NCI-H1417 treated with DMSO at 0.1 percent for 48 hours (cell line): ENCODE measurements around the gene CACNA1B.

ENCODE experiments used
- DNase-seq: peaks from one replicate; lab custom pipeline; 2025; lab: John Stamatoyannopoulos, UW

CACNA1B gene

DNA sequence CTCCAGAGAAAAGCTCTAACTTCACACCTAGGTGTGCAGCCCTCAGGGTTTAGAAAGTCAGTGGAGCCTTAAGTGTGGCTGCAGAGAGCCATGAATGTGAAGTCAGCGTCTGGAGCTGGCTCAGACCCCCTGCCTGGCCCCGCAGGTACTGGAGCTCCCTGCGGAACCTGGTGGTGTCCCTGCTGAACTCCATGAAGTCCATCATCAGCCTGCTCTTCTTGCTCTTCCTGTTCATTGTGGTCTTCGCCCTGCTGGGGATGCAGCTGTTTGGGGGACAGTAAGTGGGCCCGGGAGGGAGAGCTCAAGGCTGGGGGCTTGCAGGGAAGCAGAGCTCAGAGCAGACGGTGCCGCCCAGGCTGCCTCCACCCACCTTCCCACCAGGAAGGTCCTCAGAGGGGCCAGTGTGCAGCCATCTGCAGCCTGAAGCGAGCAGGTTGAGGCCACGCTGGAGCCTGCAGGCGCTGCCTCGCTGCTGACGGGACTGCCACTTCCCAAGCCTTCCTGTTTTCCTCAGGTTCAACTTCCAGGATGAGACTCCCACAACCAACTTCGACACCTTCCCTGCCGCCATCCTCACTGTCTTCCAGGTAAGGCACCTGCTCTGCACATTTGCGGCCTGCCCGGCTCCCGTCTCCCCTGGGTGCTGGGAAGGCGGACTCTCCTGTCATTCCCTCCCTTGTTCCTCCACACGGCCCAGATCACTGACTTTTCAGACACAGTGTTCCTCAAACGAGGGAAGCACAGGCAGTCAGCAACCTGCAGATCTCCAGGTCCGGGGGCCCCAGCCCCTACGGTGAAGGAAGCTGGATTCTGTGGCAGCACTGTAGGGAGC lies 108.9 kb downstream of the CACNA1B start:
- no peak for DNase-seq

DNA sequence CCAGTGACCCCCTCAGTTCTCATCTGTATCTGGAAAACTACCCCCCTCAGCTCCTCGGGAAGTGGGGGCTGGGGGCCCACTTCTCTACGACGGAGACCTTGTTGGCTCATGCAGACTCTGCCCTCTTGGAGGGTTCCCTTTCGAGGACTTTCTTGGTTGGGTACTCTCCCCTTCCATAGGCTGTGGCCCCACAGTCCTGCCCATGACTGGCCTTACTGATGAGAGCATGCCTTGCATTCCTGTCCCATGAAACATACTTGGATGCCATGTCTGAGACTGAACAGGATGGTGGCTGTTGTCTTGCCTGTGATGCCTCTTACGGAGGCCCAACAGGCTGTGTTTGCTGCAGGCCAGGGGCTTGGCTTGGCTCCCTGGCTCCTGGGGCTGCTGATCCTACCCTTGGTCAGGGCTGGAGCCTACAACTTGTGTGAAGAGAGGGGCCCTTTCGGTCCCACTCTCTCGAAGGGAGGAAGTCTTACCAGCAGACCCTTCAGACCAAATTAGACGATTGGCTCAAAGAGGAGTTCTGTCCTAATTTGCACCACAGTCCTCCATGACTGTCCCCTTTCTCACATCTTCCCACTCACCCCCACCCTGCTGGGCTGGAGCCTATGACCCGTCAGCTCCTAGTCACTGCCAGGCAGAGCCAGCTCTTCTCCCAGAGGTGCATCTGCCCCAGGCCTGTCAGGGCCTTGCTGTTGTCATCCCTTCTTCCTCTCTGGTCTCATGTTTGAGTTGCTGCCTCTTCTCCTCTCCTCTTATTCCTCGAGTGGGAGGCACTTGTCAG lies 109.9 kb downstream of the CACNA1B start:
- no peak for DNase-seq

DNA sequence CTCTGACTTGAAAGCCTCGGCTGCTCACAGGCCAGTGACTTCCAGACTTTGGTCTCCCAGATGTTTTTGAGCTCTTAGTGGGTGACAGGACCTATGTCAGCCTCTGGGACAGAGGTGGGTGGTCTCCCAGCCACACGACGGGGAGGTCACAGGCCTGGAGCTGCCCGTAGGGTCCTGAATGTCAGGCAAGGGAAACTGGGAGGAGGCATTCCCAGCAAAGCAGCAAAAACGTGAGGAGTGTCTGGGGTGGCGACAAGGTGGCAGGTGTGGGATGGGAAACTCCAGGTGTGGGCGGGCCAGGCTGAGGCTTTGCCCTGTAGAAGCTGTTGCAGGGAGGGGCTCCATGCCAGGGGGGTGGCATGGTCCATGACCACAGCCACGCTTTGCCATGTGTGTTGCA lies 110.5 kb downstream of the CACNA1B start:
- no peak for DNase-seq

DNA sequence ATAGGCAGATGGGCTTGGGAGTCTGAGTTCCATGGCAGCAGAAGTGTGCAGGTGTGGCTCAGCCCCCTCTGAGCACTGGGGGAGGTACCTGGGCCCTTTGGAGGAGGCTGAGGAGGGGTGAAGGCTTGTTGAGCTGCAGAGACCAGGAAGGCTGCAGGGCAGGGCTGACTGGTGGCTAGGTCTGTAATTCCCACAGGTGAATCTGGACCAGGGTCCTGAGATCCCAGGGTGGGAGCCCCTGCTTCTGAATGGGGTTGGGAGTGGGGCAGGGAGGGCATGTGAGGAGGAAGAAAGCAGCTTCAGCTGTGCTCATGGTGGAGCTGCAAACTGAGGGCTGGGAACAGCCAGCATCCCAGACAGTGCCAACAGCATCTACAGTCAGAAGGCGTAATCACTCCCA lies 111.1 kb downstream of the CACNA1B start:
- no peak for DNase-seq

DNA sequence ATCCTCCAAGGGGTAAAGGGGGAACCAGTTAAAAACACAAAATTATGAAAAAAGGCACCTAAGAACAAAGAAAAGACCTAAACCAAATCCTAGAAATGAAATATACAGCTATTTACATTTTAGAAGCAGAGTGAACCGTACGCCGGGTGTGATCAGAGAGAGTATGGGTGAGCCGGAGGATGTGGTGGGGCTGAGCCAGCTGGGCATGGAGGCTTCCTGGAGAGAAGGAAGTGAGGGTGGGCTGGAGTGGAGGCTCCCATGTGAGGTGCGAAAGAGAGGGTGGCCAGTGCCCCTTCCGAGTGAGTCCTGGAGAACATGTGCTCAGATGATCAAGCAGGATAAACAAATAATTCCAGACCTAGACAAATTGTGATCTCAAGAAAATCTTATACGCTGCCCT lies 111.6 kb downstream of the CACNA1B start:
- no peak for DNase-seq

DNA sequence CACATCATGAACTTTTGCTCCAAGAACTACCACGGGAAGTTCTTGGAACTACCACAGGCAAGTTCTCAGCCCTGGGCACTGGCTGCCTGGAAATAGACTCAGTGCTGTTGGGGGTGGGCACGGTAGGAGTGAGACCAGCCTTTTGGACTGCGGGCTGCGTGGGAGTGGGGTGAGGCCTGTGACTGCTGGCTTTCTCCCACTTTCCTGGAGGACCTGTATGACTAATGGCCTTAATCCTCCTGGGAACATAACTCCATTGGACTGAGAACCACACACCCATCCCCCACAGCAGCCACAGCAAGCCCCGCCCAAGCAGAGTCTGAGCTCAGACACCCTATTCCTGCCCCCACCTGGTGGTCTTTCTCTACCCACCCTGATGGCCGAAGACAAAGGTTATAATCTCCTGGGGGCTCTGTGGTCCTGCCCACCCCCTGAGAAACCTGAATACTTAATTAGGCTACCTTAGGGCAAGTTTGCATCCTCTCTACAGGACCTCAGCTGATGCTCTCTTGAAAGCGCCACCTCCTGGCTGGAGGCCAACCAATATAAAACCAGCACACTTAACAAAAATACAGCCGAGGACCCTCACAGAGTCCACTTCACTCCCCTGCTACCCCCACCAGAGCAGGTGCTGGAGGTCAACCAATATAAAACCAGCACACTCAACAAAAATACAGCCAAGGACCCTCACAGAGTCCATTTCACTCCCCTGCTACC lies 112.6 kb downstream of the CACNA1B start:
- no peak for DNase-seq

DNA sequence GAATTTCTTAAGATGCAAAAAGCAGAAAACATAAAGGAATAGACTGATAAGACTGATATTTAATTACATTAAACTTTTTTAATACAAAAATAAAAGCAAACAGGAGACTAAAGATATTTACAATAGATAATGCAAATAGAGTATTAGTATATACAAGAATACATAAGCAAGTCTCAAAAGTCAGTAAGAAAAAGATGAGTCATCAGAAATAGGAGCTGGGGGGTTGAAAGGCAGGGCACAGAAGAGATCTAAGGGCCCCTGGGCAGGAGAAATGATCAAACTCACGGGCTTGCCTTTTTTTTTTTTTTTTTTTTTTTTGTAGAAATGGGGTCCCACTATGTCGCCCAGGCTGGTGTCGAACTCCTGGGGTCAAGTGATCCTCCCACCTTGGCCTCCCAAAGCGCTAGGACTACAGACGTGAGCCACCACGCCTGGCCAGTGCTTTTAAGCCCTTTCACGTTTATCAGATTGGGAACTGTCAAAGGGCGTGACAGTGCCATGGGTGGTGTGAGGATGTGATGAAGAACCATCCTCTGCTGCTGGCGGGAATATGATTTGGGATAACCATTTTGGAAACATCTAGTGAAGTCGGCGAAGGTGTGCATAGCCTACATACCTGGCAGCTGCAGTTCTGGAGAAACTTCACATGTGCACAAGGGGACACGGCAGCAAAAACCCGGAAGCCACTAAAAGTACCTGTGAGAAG lies 126.1 kb downstream of the CACNA1B start:
- no peak for DNase-seq

DNA sequence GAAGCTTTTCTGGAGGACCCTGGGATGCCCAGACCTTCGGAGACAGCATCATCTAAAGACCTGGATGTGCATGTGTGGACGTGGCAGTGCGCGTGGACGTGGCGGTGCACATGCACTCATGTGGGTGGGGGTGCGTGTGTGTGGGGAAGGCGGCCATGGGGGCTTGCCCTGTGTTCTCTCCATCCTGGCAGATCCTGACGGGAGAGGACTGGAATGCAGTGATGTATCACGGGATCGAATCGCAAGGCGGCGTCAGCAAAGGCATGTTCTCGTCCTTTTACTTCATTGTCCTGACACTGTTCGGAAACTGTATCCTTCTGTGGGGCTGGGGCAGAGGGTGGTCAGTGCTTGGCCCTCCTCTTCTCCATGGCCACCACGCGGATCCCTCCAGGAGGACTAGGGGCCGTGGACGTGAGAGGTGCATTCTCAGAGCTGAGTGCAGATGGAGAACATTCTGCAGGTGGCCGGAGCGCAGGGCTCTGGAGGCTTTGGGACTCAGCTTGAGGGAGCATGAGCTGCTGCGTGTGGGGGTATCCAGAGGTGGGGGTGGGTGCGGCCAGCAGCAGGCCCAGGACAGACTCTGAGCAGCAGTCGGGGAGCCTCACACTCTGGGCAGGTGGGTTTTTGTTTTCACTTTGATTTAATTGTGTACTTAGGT lies 129.1 kb downstream of the CACNA1B start:
- DNase-seq = no peak

DNA sequence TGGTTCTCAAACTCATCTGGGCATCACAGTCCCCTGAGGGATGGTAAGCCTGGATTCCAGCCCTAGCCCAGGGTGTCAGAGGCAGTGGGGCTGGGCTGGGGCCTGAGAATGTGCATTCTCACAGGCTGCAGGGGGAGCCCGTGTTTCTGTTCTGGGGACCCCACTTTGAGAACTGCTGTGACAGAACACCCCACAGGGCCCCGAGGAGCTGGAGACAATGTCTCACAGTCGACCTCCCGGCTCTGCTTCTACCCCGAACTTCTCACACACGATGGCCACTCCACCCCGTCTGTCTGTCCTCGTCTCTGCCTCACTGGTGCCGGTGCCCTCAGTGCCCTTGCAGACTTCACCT lies 130.0 kb downstream of the CACNA1B start:
- no peak for DNase-seq

DNA sequence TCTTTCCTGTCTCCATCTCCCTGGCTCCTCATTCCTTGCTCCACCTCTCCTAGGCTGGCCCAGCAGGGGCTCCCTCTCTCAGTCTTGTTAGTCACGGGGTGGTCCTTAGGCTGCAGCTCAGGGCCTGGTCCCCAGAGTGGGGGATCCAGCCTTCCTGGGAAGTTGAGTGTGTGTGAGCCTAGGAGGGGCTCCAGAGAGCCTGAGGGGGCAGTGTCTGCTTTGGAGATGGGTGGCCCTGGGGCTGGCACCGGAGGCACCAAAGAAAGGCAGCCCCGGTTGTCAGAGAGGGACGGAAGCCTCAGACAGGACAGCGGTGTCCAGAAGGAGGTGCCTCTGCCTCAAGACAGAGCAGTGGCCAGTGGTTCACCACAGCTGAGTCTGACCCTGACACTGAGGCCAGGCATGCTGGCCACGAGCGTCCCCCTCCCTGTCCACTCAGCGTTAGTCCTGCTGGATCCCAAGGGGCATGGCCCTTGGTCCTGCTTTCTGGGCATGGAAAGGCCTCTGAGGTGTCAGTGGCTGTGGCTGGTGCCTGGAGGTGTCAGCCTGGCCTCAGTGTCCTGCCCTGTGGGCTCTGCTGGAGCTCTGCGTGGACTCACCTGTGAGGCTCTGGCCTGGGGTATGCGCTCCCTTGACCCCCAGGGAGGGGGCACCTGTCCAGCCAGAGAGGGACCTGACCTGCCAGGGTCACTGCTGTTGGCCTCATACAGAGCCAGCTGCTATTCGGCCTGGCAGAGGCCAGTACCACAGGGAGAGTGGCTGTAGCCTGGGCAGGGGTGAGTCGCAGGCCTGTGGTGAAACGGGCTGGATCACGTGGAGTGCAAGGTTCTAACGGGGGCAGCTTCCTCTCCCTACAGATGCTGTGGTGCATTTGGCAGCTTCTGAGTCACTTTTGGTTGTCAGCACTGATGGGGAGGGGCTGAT lies 130.6 kb downstream of the CACNA1B start:
- no peak for DNase-seq

DNA sequence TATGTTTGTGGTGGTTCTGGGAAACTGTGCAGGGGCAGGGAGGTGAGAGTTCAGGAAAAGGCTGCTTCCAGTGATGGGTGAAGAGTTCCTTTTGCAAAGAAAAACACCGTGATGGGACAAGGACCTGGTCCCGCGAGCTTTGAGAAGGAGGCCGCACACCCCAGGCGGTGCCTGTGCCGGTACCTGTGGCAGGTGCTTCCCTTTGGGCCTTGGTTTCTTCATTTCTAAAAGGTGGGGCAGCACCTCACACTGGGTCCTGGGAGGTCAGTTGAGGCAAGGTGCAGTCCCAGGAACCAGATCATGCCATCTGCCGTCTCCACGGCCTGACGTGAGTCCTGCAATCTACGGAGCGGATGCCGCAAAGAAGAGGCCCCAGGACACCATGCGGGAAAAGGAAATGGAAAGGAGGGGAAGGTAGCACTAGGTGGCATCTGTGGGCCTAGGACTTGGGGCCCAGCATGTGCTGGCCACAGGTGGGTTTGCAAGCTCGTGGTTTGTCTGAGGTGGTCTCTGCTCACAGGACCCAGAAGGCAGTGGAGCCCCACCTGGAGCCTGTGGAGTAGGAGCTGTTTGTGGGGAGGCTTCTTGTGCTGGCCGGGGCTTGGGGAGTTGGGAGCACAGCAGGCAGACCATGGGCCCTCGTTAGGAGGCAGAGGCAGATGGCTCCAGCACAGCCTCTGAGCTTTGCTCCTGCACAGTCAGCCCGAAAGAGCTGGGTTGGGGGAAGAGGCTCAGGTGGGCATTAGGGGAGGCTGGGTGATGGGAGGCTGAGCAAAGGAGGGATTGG lies 131.6 kb downstream of the CACNA1B start:
- DNase-seq = no peak

DNA sequence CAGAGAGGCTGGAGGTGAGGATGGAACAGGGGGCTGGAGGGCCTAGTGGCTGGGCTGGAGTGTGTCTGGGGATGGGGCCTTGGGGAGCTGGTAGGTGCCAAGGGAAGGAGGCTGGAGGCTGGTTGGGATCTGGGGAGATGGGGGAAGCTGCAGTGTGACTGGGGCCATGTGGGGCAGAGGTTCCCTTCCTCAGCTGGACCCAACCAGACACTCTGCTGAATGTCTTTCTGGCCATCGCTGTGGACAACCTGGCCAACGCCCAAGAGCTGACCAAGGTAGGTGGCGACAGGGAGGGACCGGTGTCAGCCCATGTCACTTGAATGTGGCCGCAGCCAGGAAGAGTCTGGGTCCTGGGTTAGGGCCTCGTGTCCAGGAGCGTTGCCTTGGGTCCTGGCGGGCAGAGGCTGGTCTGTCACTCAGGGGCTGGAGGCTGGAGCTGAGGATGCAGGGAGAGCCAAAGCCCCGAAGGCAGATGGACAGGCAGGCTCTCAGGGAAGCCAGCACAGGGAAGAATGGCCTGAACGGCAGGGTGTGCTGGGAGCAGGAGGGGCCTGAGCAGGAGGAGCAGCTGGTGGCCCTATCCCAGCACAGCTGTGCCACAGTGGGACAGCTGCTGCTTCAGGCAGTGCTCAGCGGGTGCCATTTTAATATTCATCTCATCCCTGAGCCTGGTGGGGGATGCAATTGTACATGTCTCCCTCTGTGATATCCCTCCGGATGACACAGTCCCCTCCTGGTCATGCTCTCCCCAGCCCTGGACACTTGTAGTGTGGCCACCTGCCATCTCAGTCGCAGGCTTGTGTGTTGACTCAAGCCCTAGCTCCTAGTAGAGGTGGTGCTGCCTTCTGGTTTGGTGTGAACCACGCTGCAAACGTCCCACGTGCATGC lies 132.5 kb downstream of the CACNA1B start:
- no peak for DNase-seq

DNA sequence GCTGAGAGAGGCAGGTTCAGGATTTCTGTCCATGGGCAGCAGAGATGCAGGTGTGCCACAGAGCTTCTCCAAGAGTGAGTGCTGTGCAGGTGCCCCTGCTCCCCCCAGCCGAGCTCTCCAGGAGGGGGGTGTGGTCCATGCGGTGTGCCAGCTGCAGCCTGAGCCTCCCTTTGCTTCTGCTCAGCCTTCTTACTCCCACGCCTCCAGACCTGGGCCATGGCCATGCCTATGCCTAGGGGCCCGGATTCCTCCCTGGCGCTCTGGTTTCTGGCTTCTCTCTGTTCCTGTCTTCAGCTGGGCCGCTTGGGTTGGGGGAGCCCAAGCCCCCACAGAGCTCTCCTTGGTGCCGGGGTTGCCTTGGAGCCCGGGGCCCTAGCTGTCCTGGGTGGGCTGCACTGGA lies 133.3 kb downstream of the CACNA1B start:
- no peak for DNase-seq

DNA sequence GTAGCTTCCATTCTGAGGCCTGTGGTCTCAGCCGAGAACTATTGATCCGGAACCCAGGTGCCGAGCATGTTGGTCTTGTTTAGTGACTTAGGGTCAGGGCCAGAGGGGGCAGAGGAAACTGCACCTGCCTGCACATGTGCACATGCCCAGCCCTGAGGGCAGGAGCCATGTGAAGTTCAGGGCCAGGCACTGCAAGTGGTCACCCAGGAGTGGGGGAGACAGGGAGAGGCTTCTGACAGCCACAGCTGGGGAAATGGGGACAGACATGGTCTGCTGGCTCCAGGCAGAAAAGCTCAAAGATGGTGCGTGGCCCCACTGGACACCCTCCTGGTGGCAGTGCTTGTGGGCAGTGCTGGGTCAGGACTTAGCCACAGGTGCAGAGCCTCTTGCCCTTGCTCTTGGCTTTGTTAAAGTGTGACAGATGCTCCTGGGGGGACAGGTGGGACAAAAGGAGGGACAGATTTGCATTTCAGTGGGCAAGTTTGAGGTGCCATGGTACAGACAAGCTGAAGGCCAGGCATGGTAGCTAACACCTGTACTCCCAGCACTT lies 134.4 kb downstream of the CACNA1B start:
- no peak for DNase-seq

DNA sequence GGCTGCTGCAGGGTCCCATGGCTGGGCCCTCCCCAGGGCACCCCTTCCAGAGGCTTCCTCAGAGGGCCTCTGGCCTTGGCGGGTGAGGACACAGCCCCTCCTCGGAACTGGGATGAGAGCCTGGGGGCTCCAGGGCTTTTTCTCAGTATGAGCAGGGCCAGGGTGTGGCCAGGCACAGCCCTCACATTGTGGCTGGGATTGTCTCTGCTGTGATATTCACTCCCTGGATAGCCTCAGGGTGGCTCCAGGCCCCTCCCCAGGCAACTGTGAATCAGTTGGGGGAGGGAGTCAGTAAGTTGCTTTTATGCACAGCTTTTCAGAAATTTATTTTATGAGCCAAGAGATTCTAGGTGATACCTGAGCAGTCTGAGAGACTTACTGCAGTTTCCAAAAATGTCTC lies 135.7 kb downstream of the CACNA1B start:
- DNase-seq = no peak

DNA sequence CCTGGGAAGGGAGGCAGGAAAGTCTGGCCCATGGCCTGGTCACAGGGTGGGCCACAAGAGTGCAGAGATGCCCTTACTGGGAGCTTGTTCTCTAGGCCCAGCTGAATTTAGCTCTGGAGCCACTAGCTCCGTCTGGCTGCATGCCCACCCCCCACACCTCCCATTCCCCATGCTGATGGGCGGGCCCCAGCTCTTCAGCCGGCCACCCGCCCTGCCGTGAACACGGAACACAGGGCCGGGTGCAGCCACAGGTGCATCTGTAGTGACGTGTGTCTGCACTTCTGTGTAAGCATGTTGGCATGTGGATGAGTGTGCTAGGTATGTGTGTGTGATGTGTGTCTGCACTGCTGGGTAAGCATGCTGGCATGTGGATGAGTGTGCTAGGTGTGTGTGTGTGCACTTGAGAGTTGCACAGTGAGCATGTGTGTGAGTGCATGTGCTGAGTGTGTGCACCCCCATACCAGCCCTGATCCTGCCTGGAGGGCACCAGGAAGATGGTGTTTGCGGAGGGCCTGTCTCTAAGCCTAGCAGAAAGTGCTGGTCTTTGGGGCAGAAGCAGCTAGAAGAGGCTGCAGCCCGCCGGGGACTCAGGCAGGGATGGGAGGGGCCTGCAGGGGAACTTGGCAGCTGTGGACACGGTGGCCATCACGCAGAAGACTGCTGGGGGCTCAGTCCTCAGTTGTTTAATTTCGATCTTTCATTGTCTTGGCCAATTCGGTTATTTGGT lies 136.4 kb downstream of the CACNA1B start:
- DNase-seq = no peak

DNA sequence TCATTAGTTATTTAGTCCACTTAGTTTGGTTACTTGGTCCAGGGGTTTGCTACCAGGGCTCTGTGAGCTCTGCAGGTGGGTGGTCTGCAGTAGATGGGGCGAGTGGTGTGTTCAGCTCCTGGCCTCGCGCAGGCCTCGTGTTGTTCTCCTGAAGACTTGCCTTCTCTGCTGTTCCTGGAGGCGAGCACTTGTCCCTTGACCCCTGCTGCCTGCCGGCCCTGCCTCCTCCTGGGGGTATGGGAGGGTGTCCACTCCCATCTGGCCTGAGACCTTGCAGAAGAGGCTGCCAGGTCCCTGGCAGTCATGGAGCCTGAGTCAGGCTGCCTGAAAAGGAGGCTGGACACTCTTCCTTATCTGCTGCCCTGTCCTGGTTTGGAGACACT lies 137.0 kb downstream of the CACNA1B start:
- no peak for DNase-seq
